MM.1S (cell line): ENCODE data around the gene FNIP2.

Source experiments
- DNase-seq: peaks from one replicate; pipeline ENCODE4 v3.0.0-alpha.2; 2015
- H2AFZ ChIP-seq: fragments of 300-600 bp; sonication (generic); 2 replicates; pipeline ENCODE4 v1.6.0; 2016; ENCODE audit warnings: antibody characterized with exemption, low read length
- H3F3A ChIP-seq: fragments of 300-600 bp; sonication (generic); 2 replicates; pipeline ENCODE4 v1.6.1; 2016; ENCODE audit warnings: mild to moderate bottlenecking, antibody characterized with exemption, low read length, moderate library complexity, mixed read lengths; ENCODE audit not compliant: insufficient read depth
- H3K27ac ChIP-seq: fragments of 300-600 bp; sonication (generic); 2 replicates; pipeline ENCODE4 v1.5.1; 2016; ENCODE audit warnings: mild to moderate bottlenecking, low read length
- H3K27me3 ChIP-seq: fragments of 300-600 bp; sonication (generic); replicated peaks from 2 replicates; pipeline ENCODE4 v1.6.0; 2016; ENCODE audit warnings: low read length; ENCODE audit not compliant: insufficient read depth
- H3K36me3 ChIP-seq: fragments of 300-600 bp; sonication (generic); replicated peaks from 2 replicates; pipeline ENCODE4 v1.6.1; 2016; ENCODE audit warnings: mild to moderate bottlenecking, low read length, mixed read lengths; ENCODE audit not compliant: insufficient read depth
- H3K4me1 ChIP-seq: fragments of 300-600 bp; sonication (generic); 2 replicates; pipeline ENCODE4 v1.6.1; 2016; ENCODE audit warnings: low read length, mixed read lengths
- H3K4me2 ChIP-seq: fragments of 300-600 bp; sonication (generic); 2 replicates; pipeline ENCODE4 v1.6.0; 2016; ENCODE audit warnings: low read depth, low read length
- H3K4me3 ChIP-seq: fragments of 300-600 bp; sonication (generic); 2 replicates; pipeline ENCODE4 v1.5.1; 2016; ENCODE audit warnings: low read length, mixed read lengths
- H3K79me2 ChIP-seq: fragments of 300-600 bp; sonication (generic); 2 replicates; pipeline ENCODE4 v1.6.1; 2016; ENCODE audit warnings: mixed run types, low read length, mixed read lengths
- H3K9ac ChIP-seq: fragments of 300-600 bp; sonication (generic); 2 replicates; pipeline ENCODE4 v1.6.1; 2016; ENCODE audit warnings: low read length, mixed read lengths
- H3K9me2 ChIP-seq: fragments of 300-600 bp; sonication (generic); replicated peaks from 2 replicates; pipeline ENCODE4 v1.6.1; 2016; ENCODE audit warnings: mild to moderate bottlenecking, low read length, mixed read lengths; ENCODE audit not compliant: insufficient read depth
- H3K9me3 ChIP-seq: fragments of 300-600 bp; sonication (generic); replicated peaks from 2 replicates; pipeline ENCODE4 v1.6.1; 2016; ENCODE audit warnings: mild to moderate bottlenecking, low read length, mixed read lengths; ENCODE audit not compliant: insufficient read depth
- H4K20me1 ChIP-seq: fragments of 300-600 bp; sonication (generic); 2 replicates; pipeline ENCODE4 v1.6.1; 2016; ENCODE audit warnings: mild to moderate bottlenecking, low read length, moderate library complexity, mixed read lengths; ENCODE audit not compliant: insufficient read depth
- EZH2 ChIP-seq: fragments of 300-600 bp; sonication (generic); optimal IDR thresholded peaks from 2 replicates; pipeline ENCODE3; 2017; ENCODE audit warnings: low read depth, mild to moderate bottlenecking, antibody characterized with exemption, low read length, mixed read lengths
- EZH2phosphoT487 ChIP-seq: fragments of 300-600 bp; sonication (generic); IDR thresholded peaks from 2 replicates; pipeline ENCODE4 v1.6.1; 2018; ENCODE audit warnings: antibody characterized with exemption, low read length
- TF ChIP-seq, protein P1 (sequence below): fragments of 300-600 bp; sonication (generic); IDR thresholded peaks from 2 replicates; pipeline ENCODE4 v1.5.1; 2016; ENCODE audit warnings: antibody characterized with exemption, low read length, mixed read lengths

FNIP2 gene

DNA sequence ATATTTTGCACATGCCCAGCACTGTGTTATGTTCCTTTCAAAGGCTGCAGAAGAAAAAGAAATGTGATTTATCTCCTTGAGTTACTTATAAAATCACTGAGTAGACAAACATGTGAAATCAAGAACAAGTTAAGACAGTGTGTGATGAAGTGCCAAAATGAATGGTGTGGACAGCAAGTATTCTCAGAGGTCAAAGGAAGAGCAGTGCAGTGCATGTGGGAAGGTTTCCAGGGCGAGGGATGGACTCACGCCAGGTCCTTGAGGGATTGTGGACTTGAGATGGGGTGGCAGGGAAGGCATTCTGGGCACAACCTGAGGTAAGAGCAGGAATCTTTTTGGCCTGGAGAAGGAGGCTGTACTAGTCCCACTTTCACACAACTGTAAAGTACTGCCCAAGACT lies 115.5 kb downstream of the FNIP2 start:
- no peak overlapping the region for H3K27ac ChIP-seq
- H3K9me2 ChIP-seq, result no peaks in the 10 kb centered on the region
- no peaks in the 10 kb centered on the region for H3F3A ChIP-seq
- no peaks in the 10 kb centered on the region for H3K4me1 ChIP-seq
- no peaks in the 10 kb centered on the region for H4K20me1 ChIP-seq
- H3K9ac ChIP-seq, result no peak overlapping the region
- TF ChIP-seq EZH2phosphoT487 (no peak), EZH2 (no peak)
- TF ChIP-seq, protein P1, sequence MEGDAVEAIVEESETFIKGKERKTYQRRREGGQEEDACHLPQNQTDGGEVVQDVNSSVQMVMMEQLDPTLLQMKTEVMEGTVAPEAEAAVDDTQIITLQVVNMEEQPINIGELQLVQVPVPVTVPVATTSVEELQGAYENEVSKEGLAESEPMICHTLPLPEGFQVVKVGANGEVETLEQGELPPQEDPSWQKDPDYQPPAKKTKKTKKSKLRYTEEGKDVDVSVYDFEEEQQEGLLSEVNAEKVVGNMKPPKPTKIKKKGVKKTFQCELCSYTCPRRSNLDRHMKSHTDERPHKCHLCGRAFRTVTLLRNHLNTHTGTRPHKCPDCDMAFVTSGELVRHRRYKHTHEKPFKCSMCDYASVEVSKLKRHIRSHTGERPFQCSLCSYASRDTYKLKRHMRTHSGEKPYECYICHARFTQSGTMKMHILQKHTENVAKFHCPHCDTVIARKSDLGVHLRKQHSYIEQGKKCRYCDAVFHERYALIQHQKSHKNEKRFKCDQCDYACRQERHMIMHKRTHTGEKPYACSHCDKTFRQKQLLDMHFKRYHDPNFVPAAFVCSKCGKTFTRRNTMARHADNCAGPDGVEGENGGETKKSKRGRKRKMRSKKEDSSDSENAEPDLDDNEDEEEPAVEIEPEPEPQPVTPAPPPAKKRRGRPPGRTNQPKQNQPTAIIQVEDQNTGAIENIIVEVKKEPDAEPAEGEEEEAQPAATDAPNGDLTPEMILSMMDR, result no peak
- DNase-seq, result no peak
- H3K4me2 ChIP-seq, result no peak overlapping the region
- H3K79me2 ChIP-seq, result no peaks in the 10 kb centered on the region
- no peaks in the 10 kb centered on the region for H3K36me3 ChIP-seq
- H2AFZ ChIP-seq, result no peak overlapping the region
- no peaks in the 10 kb centered on the region for H3K9me3 ChIP-seq
- no peak overlapping the region for H3K4me3 ChIP-seq
- H3K27me3 ChIP-seq, result no peaks in the 10 kb centered on the region

DNA sequence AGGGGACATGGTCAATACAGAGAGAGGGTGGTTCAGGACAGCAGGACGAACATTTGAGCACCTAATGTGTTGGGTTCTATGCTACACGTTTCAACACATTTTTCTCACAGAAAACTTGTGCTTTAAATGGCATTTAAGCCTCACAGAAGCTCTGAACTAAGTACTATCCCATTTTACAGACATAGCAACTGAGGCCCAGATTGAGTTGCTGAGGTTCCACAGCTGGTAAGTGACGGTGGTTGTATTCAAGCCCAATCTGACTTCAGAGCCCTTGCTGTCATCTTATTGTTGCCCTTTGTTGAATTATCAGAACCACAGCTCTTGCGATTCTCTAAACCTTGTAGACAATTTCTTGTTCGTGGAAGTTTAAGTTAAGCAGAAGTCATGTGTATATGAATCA lies 116.7 kb downstream of the FNIP2 start:
- no peak overlapping the region for H2AFZ ChIP-seq
- H3K27ac ChIP-seq, result no peak overlapping the region
- no peaks in the 10 kb centered on the region for H3K9me2 ChIP-seq
- no peak for DNase-seq
- H3K36me3 ChIP-seq, result no peaks in the 10 kb centered on the region
- TF ChIP-seq EZH2phosphoT487 (no peak), EZH2 (no peak)
- TF ChIP-seq, protein P1, result no peak
- H3F3A ChIP-seq, result no peaks in the 10 kb centered on the region
- no peak overlapping the region for H3K4me2 ChIP-seq
- no peaks in the 10 kb centered on the region for H3K79me2 ChIP-seq
- no peak overlapping the region for H3K4me3 ChIP-seq
- H4K20me1 ChIP-seq, result no peaks in the 10 kb centered on the region
- no peaks in the 10 kb centered on the region for H3K9me3 ChIP-seq
- no peaks in the 10 kb centered on the region for H3K4me1 ChIP-seq
- no peaks in the 10 kb centered on the region for H3K27me3 ChIP-seq
- H3K9ac ChIP-seq, result no peak overlapping the region

DNA sequence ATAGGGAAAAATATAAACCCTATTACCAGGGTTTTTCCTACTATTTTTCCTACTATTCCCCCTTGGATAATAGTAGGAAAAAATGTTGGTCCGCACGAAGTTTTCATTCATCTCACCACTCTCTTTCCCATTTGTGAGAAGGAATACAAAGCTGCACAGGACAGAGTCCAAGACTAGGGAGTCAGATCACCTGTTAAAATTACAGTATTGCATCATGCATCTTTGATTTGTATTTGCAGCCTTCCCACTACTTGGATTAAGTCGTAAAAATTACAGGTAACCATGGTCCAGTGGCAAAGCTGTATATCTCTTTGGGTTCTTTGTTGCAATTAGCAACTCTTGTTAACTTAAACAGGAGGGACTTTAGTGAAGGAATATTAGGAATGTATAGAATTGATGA lies 121.5 kb downstream of the FNIP2 start:
- Histone ChIP-seq H3K79me2 (no peaks in the 10 kb centered on the region), H3K36me3 (no peaks in the 10 kb centered on the region), H3K4me3 (no peak overlapping the region), H3K27me3 (no peaks in the 10 kb centered on the region), H4K20me1 (no peaks in the 10 kb centered on the region), H3K4me1 (no peaks in the 10 kb centered on the region), H3K9me2 (no peaks in the 10 kb centered on the region), H2AFZ (no peak overlapping the region), H3K4me2 (no peak overlapping the region), H3K9me3 (no peaks in the 10 kb centered on the region), H3F3A (no peaks in the 10 kb centered on the region), H3K9ac (no peak overlapping the region), H3K27ac (no peak overlapping the region)
- TF ChIP-seq, protein P1, result no peak
- TF ChIP-seq EZH2phosphoT487 (no peak), EZH2 (no peak)
- DNase-seq, result no peak

DNA sequence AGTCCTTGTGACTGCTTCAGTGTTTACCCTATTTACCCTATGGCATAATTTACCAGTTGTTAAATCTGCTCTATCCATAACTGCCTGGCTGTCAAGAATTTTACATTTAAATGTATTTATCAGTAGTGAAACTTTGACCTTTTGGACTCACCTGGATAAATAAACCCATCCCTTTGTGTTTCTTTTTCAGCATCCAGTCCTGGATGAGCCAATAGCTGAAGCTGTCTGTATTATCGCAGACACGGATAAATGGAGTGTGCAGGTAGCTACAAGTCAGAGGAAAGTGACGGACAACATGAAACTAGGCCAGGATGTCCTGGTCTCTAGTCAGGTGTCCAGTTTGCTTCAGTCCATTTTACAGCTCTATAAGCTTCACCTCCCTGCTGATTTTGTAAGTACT lies 122.4 kb downstream of the FNIP2 start:
- Histone ChIP-seq H3K27ac (no peak overlapping the region), H3K9ac (no peak overlapping the region), H4K20me1 (no peaks in the 10 kb centered on the region), H3K4me2 (no peak overlapping the region), H3K9me3 (no peaks in the 10 kb centered on the region), H3K79me2 (no peaks in the 10 kb centered on the region), H3K9me2 (no peaks in the 10 kb centered on the region), H3K27me3 (no peaks in the 10 kb centered on the region), H3F3A (no peaks in the 10 kb centered on the region), H3K4me1 (no peaks in the 10 kb centered on the region), H3K36me3 (no peaks in the 10 kb centered on the region), H3K4me3 (no peak overlapping the region), H2AFZ (no peak overlapping the region)
- DNase-seq, result no peak
- TF ChIP-seq, protein P1, result no peak
- TF ChIP-seq EZH2 (no peak), EZH2phosphoT487 (no peak)
